HuH-7.5 (cell line): ENCODE data around the gene EEFSEC.
A peak's percentile ranks its signal among the peaks of the same experiment; 100 is the strongest.

ENCODE experiments used
- DNase-seq: peaks from one replicate; pipeline ENCODE4 v3.0.0; 2011; ENCODE audit warnings: low spot score

EEFSEC gene

GRCh38 chr3:128153156-128154041, at the start of gene EEFSEC:
TSS of gene EEFSEC (plus strand) at chr3:128153481. CDS start at chr3:128153508, 27 bp downstream.
- peak; percentile 73 for DNase-seq

GRCh38 chr3:128107834-128108233, 45.4 kb upstream of the EEFSEC start:
- DNase-seq, result no peak

GRCh38 chr3:128111147-128111546, 42.1 kb upstream of the EEFSEC start:
- DNase-seq, result no peak

- DNase-seq, result no peak
Measured at GRCh38 chr3:128112357-128112968, 40.8 kb upstream of the EEFSEC start.

GRCh38 chr3:128113817-128114794, 39.2 kb upstream of the EEFSEC start:
- DNase-seq, result no peak

GRCh38 chr3:128122013-128122412, 31.3 kb upstream of the EEFSEC start:
- DNase-seq, result no peak

- DNase-seq, result no peak
Measured at GRCh38 chr3:128123156-128123537, 30.1 kb upstream of the EEFSEC start.

- peak; percentile 95 for DNase-seq
Measured at GRCh38 chr3:128123538-128124368, 29.5 kb upstream of the EEFSEC start, which contains the start of gene RUVBL1. TSS of gene RUVBL1 (minus strand) at chr3:128123812. CDS start at chr3:128123724, 88 bp downstream.

- DNase-seq, result no peak
Measured at GRCh38 chr3:128127236-128127635, 26.0 kb upstream of the EEFSEC start.

- no peak for DNase-seq
Measured at GRCh38 chr3:128128251-128128650, 25.0 kb upstream of the EEFSEC start.

GRCh38 chr3:128131897-128132646, 21.2 kb upstream of the EEFSEC start:
- DNase-seq, result no peak

GRCh38 chr3:128133273-128133883, 19.9 kb upstream of the EEFSEC start:
- no peak for DNase-seq

GRCh38 chr3:128143496-128143895, 9.8 kb upstream of the EEFSEC start:
- no peak for DNase-seq

GRCh38 chr3:128144512-128145187, 8.6 kb upstream of the EEFSEC start:
- DNase-seq, result no peak

- DNase-seq, result no peak
Measured at GRCh38 chr3:128145279-128145678, 8.0 kb upstream of the EEFSEC start.

- DNase-seq, result no peak
Measured at GRCh38 chr3:128146201-128146600, 7.1 kb upstream of the EEFSEC start.

- DNase-seq, result no peak
Measured at GRCh38 chr3:128149650-128150049, 3.6 kb upstream of the EEFSEC start.

- no peak for DNase-seq
Measured at GRCh38 chr3:128151758-128152274, 1.5 kb upstream of the EEFSEC start.
